ENCODE measurements around the gene CLNK.
A peak's percentile ranks its signal among the peaks of the same experiment; 100 is the strongest.

Gene CLNK

GRCh38 chr4:10569491-10569890 lies 115.1 kb downstream of the CLNK start:
- H3K79me2 ChIP-seq (ENCODE audit: insufficient read depth, low read depth): no peaks in the 10 kb centered on the region
- no peak overlapping the region for H3K4me2 ChIP-seq
- no peak overlapping the region for H2AFZ ChIP-seq (ENCODE audit: low read depth)
- H3K9ac ChIP-seq: no peak overlapping the region
- H4K20me1 ChIP-seq (ENCODE audit: insufficient read depth): no peaks in the 10 kb centered on the region
- TF ChIP-seq, protein P1, sequence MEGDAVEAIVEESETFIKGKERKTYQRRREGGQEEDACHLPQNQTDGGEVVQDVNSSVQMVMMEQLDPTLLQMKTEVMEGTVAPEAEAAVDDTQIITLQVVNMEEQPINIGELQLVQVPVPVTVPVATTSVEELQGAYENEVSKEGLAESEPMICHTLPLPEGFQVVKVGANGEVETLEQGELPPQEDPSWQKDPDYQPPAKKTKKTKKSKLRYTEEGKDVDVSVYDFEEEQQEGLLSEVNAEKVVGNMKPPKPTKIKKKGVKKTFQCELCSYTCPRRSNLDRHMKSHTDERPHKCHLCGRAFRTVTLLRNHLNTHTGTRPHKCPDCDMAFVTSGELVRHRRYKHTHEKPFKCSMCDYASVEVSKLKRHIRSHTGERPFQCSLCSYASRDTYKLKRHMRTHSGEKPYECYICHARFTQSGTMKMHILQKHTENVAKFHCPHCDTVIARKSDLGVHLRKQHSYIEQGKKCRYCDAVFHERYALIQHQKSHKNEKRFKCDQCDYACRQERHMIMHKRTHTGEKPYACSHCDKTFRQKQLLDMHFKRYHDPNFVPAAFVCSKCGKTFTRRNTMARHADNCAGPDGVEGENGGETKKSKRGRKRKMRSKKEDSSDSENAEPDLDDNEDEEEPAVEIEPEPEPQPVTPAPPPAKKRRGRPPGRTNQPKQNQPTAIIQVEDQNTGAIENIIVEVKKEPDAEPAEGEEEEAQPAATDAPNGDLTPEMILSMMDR (conservative IDR thresholded peaks at IDR 0.05; ENCODE audit: low read depth, low read length): no peak
- H3K4me3 ChIP-seq (IDR thresholded peaks at IDR 0.05; ENCODE audit: insufficient read depth, low read depth, low read length): no peak overlapping the region
- no peaks in the 10 kb centered on the region for H3K36me3 ChIP-seq (ENCODE audit: insufficient read depth)
- H3K27me3 ChIP-seq (ENCODE audit: insufficient read depth, low read depth): no peaks in the 10 kb centered on the region
- no peaks in the 10 kb centered on the region for H3K4me1 ChIP-seq (ENCODE audit: low read depth, poor library complexity, severe bottlenecking)
- H3K27ac ChIP-seq: no peak overlapping the region

GRCh38 chr4:10567766-10568165 lies 116.8 kb downstream of the CLNK start:
- H3K79me2 ChIP-seq (ENCODE audit: insufficient read depth, low read depth): no peaks in the 10 kb centered on the region
- no peak overlapping the region for H3K27ac ChIP-seq
- no peak overlapping the region for H3K4me3 ChIP-seq (IDR thresholded peaks at IDR 0.05; ENCODE audit: insufficient read depth, low read depth, low read length)
- H3K9ac ChIP-seq: no peak overlapping the region
- no peak overlapping the region for H3K4me2 ChIP-seq
- H3K4me1 ChIP-seq (ENCODE audit: low read depth, poor library complexity, severe bottlenecking): no peaks in the 10 kb centered on the region
- H3K36me3 ChIP-seq (ENCODE audit: insufficient read depth): no peaks in the 10 kb centered on the region
- H2AFZ ChIP-seq (ENCODE audit: low read depth): no peak overlapping the region
- TF ChIP-seq, protein P1 (conservative IDR thresholded peaks at IDR 0.05; ENCODE audit: low read depth, low read length): no peak
- no peaks in the 10 kb centered on the region for H3K27me3 ChIP-seq (ENCODE audit: insufficient read depth, low read depth)
- no peaks in the 10 kb centered on the region for H4K20me1 ChIP-seq (ENCODE audit: insufficient read depth)

- no peak overlapping the region for H3K4me3 ChIP-seq (IDR thresholded peaks at IDR 0.05; ENCODE audit: insufficient read depth, low read depth, low read length)
- no peak overlapping the region for H2AFZ ChIP-seq (ENCODE audit: low read depth)
- no peak overlapping the region for H3K27ac ChIP-seq
- H4K20me1 ChIP-seq (ENCODE audit: insufficient read depth): no peaks in the 10 kb centered on the region
- no peak overlapping the region for H3K9ac ChIP-seq
- H3K27me3 ChIP-seq (ENCODE audit: insufficient read depth, low read depth): no peaks in the 10 kb centered on the region
- TF ChIP-seq, protein P1 (conservative IDR thresholded peaks at IDR 0.05; ENCODE audit: low read depth, low read length): no peak
- H3K4me1 ChIP-seq (ENCODE audit: low read depth, poor library complexity, severe bottlenecking): no peaks in the 10 kb centered on the region
- no peak overlapping the region for H3K4me2 ChIP-seq
- no peaks in the 10 kb centered on the region for H3K36me3 ChIP-seq (ENCODE audit: insufficient read depth)
- H3K79me2 ChIP-seq (ENCODE audit: insufficient read depth, low read depth): no peaks in the 10 kb centered on the region
Observed at GRCh38 chr4:10565166-10565780, 119.3 kb downstream of the CLNK start.

- TF ChIP-seq, protein P1 (conservative IDR thresholded peaks at IDR 0.05; ENCODE audit: low read depth, low read length): peak; percentile 68
- Histone ChIP-seq H3K27ac (no peak overlapping the region), H3K79me2 (ENCODE audit: insufficient read depth, low read depth) (no peaks in the 10 kb centered on the region), H3K9ac (no peak overlapping the region), H3K4me3 (IDR thresholded peaks at IDR 0.05; ENCODE audit: insufficient read depth, low read depth, low read length) (no peak overlapping the region), H3K4me1 (ENCODE audit: low read depth, poor library complexity, severe bottlenecking) (no peaks in the 10 kb centered on the region), H3K27me3 (ENCODE audit: insufficient read depth, low read depth) (no peaks in the 10 kb centered on the region), H4K20me1 (ENCODE audit: insufficient read depth) (no peaks in the 10 kb centered on the region), H3K36me3 (ENCODE audit: insufficient read depth) (no peaks in the 10 kb centered on the region), H2AFZ (ENCODE audit: low read depth) (no peak overlapping the region), H3K4me2 (no peak overlapping the region)
Observed at GRCh38 chr4:10554694-10555093, 129.9 kb downstream of the CLNK start.
